GM18870 (cell line): ENCODE data around the gene ADGRD2.

Experiments used
- ATAC-seq: cut with Tn5 transposase; IDR thresholded peaks from one replicate; pipeline ENCODE4 v1.9.1; 2021; ENCODE audit warnings: moderate library complexity; ENCODE audit not compliant: unreplicated experiment

Gene ADGRD2

GRCh38 chr9:124477648-124478285, 27.5 kb downstream of the ADGRD2 start:
- ATAC-seq, result no peak

- ATAC-seq, result no peak
Measured at GRCh38 chr9:124478354-124478753, 28.1 kb downstream of the ADGRD2 start.

- ATAC-seq, result no peak
Measured at GRCh38 chr9:124479371-124479770, 29.1 kb downstream of the ADGRD2 start.

- ATAC-seq, result no peak
Measured at GRCh38 chr9:124479947-124480620, 29.8 kb downstream of the ADGRD2 start.

GRCh38 chr9:124480621-124480981, 30.4 kb downstream of the ADGRD2 start:
- ATAC-seq, result no peak

- no peak for ATAC-seq
Measured at GRCh38 chr9:124481115-124481514, 30.9 kb downstream of the ADGRD2 start.

- ATAC-seq, result no peak
Measured at GRCh38 chr9:124482431-124483031, 32.3 kb downstream of the ADGRD2 start.

- ATAC-seq, result no peak
Measured at GRCh38 chr9:124483481-124483880, 33.2 kb downstream of the ADGRD2 start.

- no peak for ATAC-seq
Measured at GRCh38 chr9:124485201-124485600, 35.0 kb downstream of the ADGRD2 start.

GRCh38 chr9:124485936-124486335, 35.7 kb downstream of the ADGRD2 start:
- no peak for ATAC-seq

- no peak for ATAC-seq
Measured at GRCh38 chr9:124486778-124487259, 36.6 kb downstream of the ADGRD2 start.

- ATAC-seq, result no peak
Measured at GRCh38 chr9:124487260-124488182, 37.3 kb downstream of the ADGRD2 start.

GRCh38 chr9:124488641-124489210, 38.5 kb downstream of the ADGRD2 start:
- no peak for ATAC-seq

- no peak for ATAC-seq
Measured at GRCh38 chr9:124489222-124489621, 39.0 kb downstream of the ADGRD2 start.

GRCh38 chr9:124490004-124490403, 39.8 kb downstream of the ADGRD2 start:
- no peak for ATAC-seq

GRCh38 chr9:124491049-124491975, 41.1 kb downstream of the ADGRD2 start:
- no peak for ATAC-seq

- no peak for ATAC-seq
Measured at GRCh38 chr9:124492818-124493217, 42.6 kb downstream of the ADGRD2 start.

- ATAC-seq, result no peak
Measured at GRCh38 chr9:124493218-124493617, 43.0 kb downstream of the ADGRD2 start.

- ATAC-seq, result no peak
Measured at GRCh38 chr9:124493794-124494479, 43.7 kb downstream of the ADGRD2 start.
